HepG2 (cell line): ENCODE data around the gene TGM1. TPM values are rescaled to one million over a fixed set of nuclear protein-coding genes. Genes with fewer than 3 reads are reported as not detected.
A peak's percentile ranks its signal among the peaks of the same experiment; 100 is the strongest.

Experiments
- ATAC-seq: fragments of 200-7000 bp; cut with Tn5 transposase; 3 replicates; pipeline ENCODE4 v1.9.1; 2020; ENCODE audit warnings: mild to moderate bottlenecking, moderate library complexity
- BruUV-seq: library from RNA; stranded (reverse); fragments of 400-500 nt; replicated peaks from 2 replicates; lab custom pipeline; 2021; lab: Mats Ljungman, UMichigan
- CTCF ChIA-PET: fragments of 300-600 bp; formaldehyde crosslinking; extraction: SDS; loops from one replicate; lab custom pipeline; 2021; ENCODE audit warnings: low total read pairs, inconsistent platforms, low intra/inter-chr PET ratio; lab: Yijun Ruan, JAX
- POLR2A ChIA-PET: fragments of 350-600 bp; sonication (Branson Sonifier 250); formaldehyde crosslinking; loops from one replicate; lab custom pipeline; 2020; ENCODE audit warnings: antibody characterized with exemption, inconsistent platforms; lab: Yijun Ruan, JAX
- DNase-seq: peaks from one replicate; pipeline ENCODE4 v3.0.0-alpha.2; 2015; ENCODE audit warnings: low spot score
- FAIRE-seq: peaks from 3 replicates; lab custom pipeline; 2011; peaks lifted over from hg19 to GRCh38; lab: Jason Lieb, UNC
- H2AFZ ChIP-seq: one replicate; pipeline ENCODE4 v1.6.1; 2011; ENCODE audit warnings: low read length, inconsistent platforms
- H3K27ac ChIP-seq: fragments of 300-600 bp; 3 replicates; pipeline ENCODE4 v1.8.0; 2011; ENCODE audit warnings: mixed run types, mild to moderate bottlenecking, mixed read lengths, low read length, inconsistent platforms; ENCODE audit not compliant: insufficient read depth; ENCODE audit errors: extremely low read length
- H3K27me3 ChIP-seq, 2 experiments: fragments of 200-600 bp in 1 of 2; 2 replicates in 1 of 2; 3 replicates in 1 of 2; pipeline versions ENCODE4 v1.6.0 to v1.8.0; 2011; ENCODE audit warnings: low read length in 2 of 2, mild to moderate bottlenecking in 2 of 2, moderate library complexity in 2 of 2, inconsistent platforms in 1 of 2; ENCODE audit not compliant: insufficient read depth in 2 of 2, control insufficient read depth in 1 of 2
- H3K36me3 ChIP-seq, 2 experiments: fragments of 200-600 bp in 1 of 2; replicated peaks in 1 of 2; 2 replicates in 1 of 2; 3 replicates in 1 of 2; pipeline versions ENCODE4 v1.5.1 to v1.8.0; 2011; ENCODE audit warnings: low read length in 2 of 2, inconsistent platforms in 1 of 2; ENCODE audit not compliant: insufficient read depth in 2 of 2, control insufficient read depth in 1 of 2
- H3K4me1 ChIP-seq: 2 replicates; pipeline ENCODE4 v1.5.1; 2012; ENCODE audit warnings: low read length, inconsistent platforms; ENCODE audit not compliant: insufficient read depth
- H3K4me2 ChIP-seq: 2 replicates; pipeline ENCODE4 v1.6.0; 2011; ENCODE audit warnings: low read depth, low read length, inconsistent platforms
- H3K4me3 ChIP-seq, 3 experiments: fragments of 200-600 bp in 1 of 3; sonication (generic), shearing (Covaris generic) in 1 of 3; replicated peaks in 1 of 3; 2 replicates each; pipeline ENCODE4 v1.5.1; 2011 to 2016; ENCODE audit warnings: low read length in 3 of 3, inconsistent platforms in 2 of 3, low read depth in 2 of 3, mild to moderate bottlenecking in 2 of 3, control low read depth in 1 of 3, mixed read lengths in 1 of 3; ENCODE audit not compliant: insufficient read depth in 1 of 3
- H3K79me2 ChIP-seq: one replicate; pipeline ENCODE4 v1.6.1; 2011; ENCODE audit warnings: low read length, inconsistent platforms; ENCODE audit not compliant: insufficient read depth
- H3K9ac ChIP-seq: 2 replicates; pipeline ENCODE4 v1.6.0; 2011; ENCODE audit warnings: mild to moderate bottlenecking, low read depth, low read length, inconsistent platforms; ENCODE audit not compliant: insufficient read depth
- H3K9me3 ChIP-seq: 2 replicates; pipeline ENCODE4 v1.5.1; 2012; ENCODE audit warnings: mild to moderate bottlenecking, low read length
- H4K20me1 ChIP-seq: 2 replicates; pipeline ENCODE4 v1.6.0; 2011; ENCODE audit warnings: inconsistent platforms, mild to moderate bottlenecking, low read length, moderate library complexity; ENCODE audit not compliant: insufficient read depth
- ARID4A ChIP-seq: sonication (generic); formaldehyde crosslinking; IDR thresholded peaks from 2 replicates; pipeline ENCODE4 v1.5.0; 2020; ENCODE audit warnings: mild to moderate bottlenecking, missing genetic modification reagents, borderline replicate concordance
- CEBPB ChIP-seq: IDR thresholded peaks from 2 replicates; pipeline ENCODE4 v1.6.1; 2011; ENCODE audit warnings: low read depth, low read length, improper control_type of control experiment, borderline replicate concordance
- IKZF1 ChIP-seq: fragments of 450-650 bp; IDR thresholded peaks from 2 replicates; pipeline ENCODE4 v1.7.1; 2016
- JUND ChIP-seq: sonication (generic); formaldehyde crosslinking; IDR thresholded peaks from 2 replicates; pipeline ENCODE4 v1.8.0; 2022; ENCODE audit warnings: mild to moderate bottlenecking, missing genetic modification reagents
- MLX ChIP-seq: IDR thresholded peaks from 2 replicates; pipeline ENCODE4 v1.6.1; 2016
- NFIB ChIP-seq: sonication (generic); formaldehyde crosslinking; IDR thresholded peaks from 2 replicates; pipeline ENCODE4 v1.9.0; 2021; ENCODE audit warnings: missing genetic modification reagents, mild to moderate bottlenecking, borderline replicate concordance
- PAF1 ChIP-seq: IDR thresholded peaks from 2 replicates; pipeline ENCODE4 v1.6.1; 2016; ENCODE audit warnings: missing genetic modification reagents, missing compliant biosample characterization
- TARDBP ChIP-seq: sonication (generic); formaldehyde crosslinking; IDR thresholded peaks from 2 replicates; pipeline ENCODE4 v1.8.0; 2022; ENCODE audit warnings: mild to moderate bottlenecking, missing genetic modification reagents
- ZFP36L1 ChIP-seq: sonication (generic); formaldehyde crosslinking; IDR thresholded peaks from 2 replicates; pipeline ENCODE4 v1.8.0; 2022; ENCODE audit warnings: mild to moderate bottlenecking, missing genetic modification reagents, moderate library complexity
- ZNF30 ChIP-seq: sonication (generic); formaldehyde crosslinking; IDR thresholded peaks from 2 replicates; pipeline ENCODE4 v1.5.0; 2020; ENCODE audit warnings: mild to moderate bottlenecking, missing genetic modification reagents
- ZNF343 ChIP-seq: sonication (generic); formaldehyde crosslinking; IDR thresholded peaks from 2 replicates; pipeline ENCODE4 v1.4.0; 2020; ENCODE audit warnings: mild to moderate bottlenecking, missing genetic modification reagents
- ZNF441 ChIP-seq: sonication (generic); formaldehyde crosslinking; IDR thresholded peaks from 2 replicates; pipeline ENCODE4 v1.7.0; 2021; ENCODE audit warnings: missing genetic modification reagents, borderline replicate concordance
- ZNF766 ChIP-seq: sonication (generic); formaldehyde crosslinking; IDR thresholded peaks from 2 replicates; pipeline ENCODE4 v1.5.0; 2020; ENCODE audit warnings: missing genetic modification reagents, borderline replicate concordance
- WGBS: methylation state at CpG from one replicate; pipeline ENCODE4 v1.1.6; 2017; ENCODE audit warnings: low lambda C conversion rate; 5-methylcytosine and 5-hydroxymethylcytosine counted together
- in situ Hi-C: cut with HindIII; loops from 2 replicates; pipeline ENCODE4 v1.10.0; 2017; ENCODE audit warnings: low pct_unique_long_range_greater_than_20kb; ENCODE audit not compliant: extremely low pct_ligation_motif_present
- intact Hi-C: fragments of 100-400 bp; cut with micrococcal nuclease; formaldehyde crosslinking; loops from one replicate; pipeline ENCODE4 v1.10.0; 2022; ENCODE audit not compliant: unreplicated experiment
- polyA plus RNA-seq, 8 experiments: library from polyadenylated mRNA; depleted of rRNA in 3 of 8; stranded (reverse) in 7 of 8; unstranded in 1 of 8; fragments of >200 nt; fragmentation: Illumina TruSeq in 4 of 8; extraction: Trizol in 4 of 8; gene quantifications; 2 replicates each; pipeline versions ENCODE4 v1.2.1 to v1.2.3, GENCODE V29; 2011 to 2016; ENCODE audit warnings: low read depth in 4 of 8, missing spikeins in 1 of 8, mixed read lengths in 1 of 8; ENCODE audit not compliant: insufficient read depth in 1 of 8
- total RNA-seq, 5 experiments: library from RNA; depleted of rRNA; stranded (reverse); fragments of >200 nt; fragmentation: Illumina TruSeq; extraction: Trizol; gene quantifications; 2 replicates each; pipeline ENCODE4 v1.2.3, GENCODE V29; 2016; ENCODE audit warnings: low read depth in 1 of 5
- TF ChIP-seq, protein P1 (sequence below): IDR thresholded peaks from 2 replicates; pipeline ENCODE4 v1.4.0; 2020; ENCODE audit warnings: mild to moderate bottlenecking, missing genetic modification reagents

TGM1 gene
- total and polyA plus RNA-seq, 2 of the 13 experiments (the other 11 are each of a cell fraction or from before 2014, with no cell fraction given): 3.2 to 10.6 TPM

- WGBS: 96% methylated on average over 3 of the region's 3 CpGs
- FAIRE-seq (no peak), DNase-seq (no peak), ATAC-seq (no peak)
- H3K4me3 ChIP-seq: no peak overlapping the region
- peaks cover 7% of the 10 kb centered on the region for H3K79me2 ChIP-seq
- BruUV-seq: no TSS peak
- CTCF ChIA-PET: interaction anchor here (1.1 to 1.4 kb wide), 2 partner anchors 24 to 31 kb away, joined by 3 to 4 read pairs; partner anchors contain the start of gene TINF2
- intact Hi-C loops: no loop called here
- H3K4me2 ChIP-seq: no peak overlapping the region
- H3K9ac ChIP-seq: no peak overlapping the region
- no peaks in the 10 kb centered on the region for H3K9me3 ChIP-seq
- H3K27ac ChIP-seq: no peak overlapping the region
- no peaks in the 10 kb centered on the region for H4K20me1 ChIP-seq
- peaks cover 22% of the 10 kb centered on the region for H3K4me1 ChIP-seq
- H3K36me3 ChIP-seq: peaks cover 0 to 2% of the 10 kb centered on the region in 2 experiments; a peak in 1 of 5 replicates
- H2AFZ ChIP-seq: no peak overlapping the region
- H3K27me3 ChIP-seq: no peaks in the 10 kb centered on the region; a peak in 1 of 5 replicates
- POLR2A ChIA-PET: interaction anchor here (0.6 to 16.5 kb wide), 6 partner anchors 8 to 85 kb away, joined by 3 to 435 read pairs (median 3); partner anchors contain the start of gene TINF2
- in situ Hi-C loops: no loop called here
- TF ChIP-seq CEBPB (no peak), MLX (CRISPR knock-in tag) (no peak), ARID4A (CRISPR knock-in tag) (no peak), ZNF441 (CRISPR knock-in tag) (no peak), ZNF343 (CRISPR knock-in tag) (0 out of 2 replicates have a peak, but pooled peaks have one; percentile 4), ZNF766 (CRISPR knock-in tag) (no peak), ZNF30 (CRISPR knock-in tag) (no peak), NFIB (CRISPR knock-in tag) (0 out of 2 replicates have a peak, but pooled peaks have one; percentile 77), ZFP36L1 (CRISPR knock-in tag) (no peak), JUND (no peak), IKZF1 (no peak), TARDBP (CRISPR knock-in tag) (no peak), PAF1 (CRISPR knock-in tag) (no peak)
- TF ChIP-seq, protein P1, sequence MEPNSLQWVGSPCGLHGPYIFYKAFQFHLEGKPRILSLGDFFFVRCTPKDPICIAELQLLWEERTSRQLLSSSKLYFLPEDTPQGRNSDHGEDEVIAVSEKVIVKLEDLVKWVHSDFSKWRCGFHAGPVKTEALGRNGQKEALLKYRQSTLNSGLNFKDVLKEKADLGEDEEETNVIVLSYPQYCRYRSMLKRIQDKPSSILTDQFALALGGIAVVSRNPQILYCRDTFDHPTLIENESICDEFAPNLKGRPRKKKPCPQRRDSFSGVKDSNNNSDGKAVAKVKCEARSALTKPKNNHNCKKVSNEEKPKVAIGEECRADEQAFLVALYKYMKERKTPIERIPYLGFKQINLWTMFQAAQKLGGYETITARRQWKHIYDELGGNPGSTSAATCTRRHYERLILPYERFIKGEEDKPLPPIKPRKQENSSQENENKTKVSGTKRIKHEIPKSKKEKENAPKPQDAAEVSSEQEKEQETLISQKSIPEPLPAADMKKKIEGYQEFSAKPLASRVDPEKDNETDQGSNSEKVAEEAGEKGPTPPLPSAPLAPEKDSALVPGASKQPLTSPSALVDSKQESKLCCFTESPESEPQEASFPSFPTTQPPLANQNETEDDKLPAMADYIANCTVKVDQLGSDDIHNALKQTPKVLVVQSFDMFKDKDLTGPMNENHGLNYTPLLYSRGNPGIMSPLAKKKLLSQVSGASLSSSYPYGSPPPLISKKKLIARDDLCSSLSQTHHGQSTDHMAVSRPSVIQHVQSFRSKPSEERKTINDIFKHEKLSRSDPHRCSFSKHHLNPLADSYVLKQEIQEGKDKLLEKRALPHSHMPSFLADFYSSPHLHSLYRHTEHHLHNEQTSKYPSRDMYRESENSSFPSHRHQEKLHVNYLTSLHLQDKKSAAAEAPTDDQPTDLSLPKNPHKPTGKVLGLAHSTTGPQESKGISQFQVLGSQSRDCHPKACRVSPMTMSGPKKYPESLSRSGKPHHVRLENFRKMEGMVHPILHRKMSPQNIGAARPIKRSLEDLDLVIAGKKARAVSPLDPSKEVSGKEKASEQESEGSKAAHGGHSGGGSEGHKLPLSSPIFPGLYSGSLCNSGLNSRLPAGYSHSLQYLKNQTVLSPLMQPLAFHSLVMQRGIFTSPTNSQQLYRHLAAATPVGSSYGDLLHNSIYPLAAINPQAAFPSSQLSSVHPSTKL (CRISPR knock-in tag): no peak
These were observed 11.1 kb upstream of the TGM1 start for GRCh38 chr14:24274101-24274543.
